LoVo (cell line): ENCODE measurements around the gene LAMA5.

Experiments
- DNase-seq: peaks from one replicate; pipeline ENCODE4 v3.0.0-alpha.2; 2016; ENCODE audit warnings: low spot score

LAMA5 gene

DNA sequence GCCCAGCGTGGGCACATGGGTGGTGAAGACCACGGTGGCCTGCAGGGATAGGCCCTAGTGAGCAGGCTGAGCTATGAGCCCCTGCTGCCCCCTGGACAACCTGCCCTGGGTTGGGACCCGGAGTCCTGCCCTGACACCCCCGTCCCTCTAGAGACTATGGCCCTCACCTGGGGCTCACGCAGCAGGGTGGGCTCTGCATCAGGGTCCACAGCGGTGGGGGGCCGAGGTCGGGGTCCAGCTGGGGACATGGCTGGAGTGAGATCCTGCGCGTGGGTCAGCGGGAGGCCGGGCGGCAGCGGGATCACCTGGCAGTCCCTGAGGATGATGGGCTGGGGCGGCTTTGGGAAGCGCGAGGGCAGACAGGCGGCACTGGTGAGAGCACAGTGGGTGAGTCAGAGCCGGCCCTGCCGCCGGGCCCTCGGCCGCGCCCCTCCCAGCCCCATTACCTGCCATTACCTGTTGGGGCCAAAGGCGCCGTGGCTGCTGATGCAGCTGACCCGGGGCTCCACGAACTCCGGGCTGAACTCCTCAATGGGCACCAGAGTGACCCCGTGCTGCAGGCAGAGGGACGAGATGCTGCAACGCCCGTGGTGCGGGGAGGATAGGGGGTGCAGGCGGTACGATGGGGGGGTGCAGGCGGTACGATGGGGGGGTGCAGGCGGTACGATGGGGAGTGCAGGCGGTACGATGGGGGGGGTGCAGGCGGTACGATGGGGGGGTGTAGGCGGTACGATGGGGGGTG is 36.4 kb downstream of the LAMA5 start:
- DNase-seq = no peak

DNA sequence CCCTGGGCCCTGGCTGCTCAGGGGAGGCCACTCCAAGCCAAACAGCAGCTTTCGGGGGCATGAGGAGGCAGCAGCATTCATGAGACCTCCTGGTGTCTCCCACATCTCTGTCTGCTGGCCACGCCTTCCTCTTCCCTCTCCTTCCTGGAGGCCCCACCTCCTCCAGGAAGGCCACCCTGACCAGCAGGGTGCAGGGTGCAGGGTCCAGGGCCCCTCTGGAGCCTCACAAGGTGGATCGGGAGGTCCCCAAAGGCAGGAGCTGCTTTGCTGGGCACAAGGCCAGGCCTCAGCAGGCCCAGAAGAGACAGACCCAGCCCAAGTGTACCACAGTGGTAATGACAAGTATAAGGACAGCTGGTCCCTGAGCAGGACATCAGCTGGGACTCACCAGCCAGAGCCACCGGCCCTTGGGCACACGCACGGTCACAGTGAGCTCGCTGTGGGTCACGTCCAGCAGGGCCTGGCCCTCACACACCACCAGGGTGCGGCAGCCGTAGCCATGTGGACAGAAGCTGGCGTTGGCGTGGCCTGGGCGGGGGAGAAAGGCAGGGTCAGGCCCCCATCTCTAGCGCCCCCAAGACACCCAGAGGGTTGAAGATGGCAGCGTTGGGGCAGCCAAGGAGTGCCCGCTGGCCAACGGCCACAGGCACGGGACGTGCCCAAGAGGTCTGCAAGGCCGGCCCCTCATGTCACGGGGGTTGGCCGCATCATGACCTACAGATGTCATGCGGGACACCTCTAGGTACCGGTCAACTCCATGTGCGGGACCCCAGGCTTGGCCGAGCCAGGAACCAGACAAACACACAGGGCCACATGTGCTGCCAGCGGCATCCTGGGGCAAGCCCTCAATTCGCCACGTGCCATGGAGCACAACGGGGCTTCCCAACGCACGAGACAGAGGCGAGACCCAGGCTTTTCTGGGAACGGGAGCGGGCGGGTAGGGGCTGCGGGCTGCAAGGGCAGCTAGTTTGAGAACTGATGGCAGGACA is 37.4 kb downstream of the LAMA5 start:
- DNase-seq = no peak

DNA sequence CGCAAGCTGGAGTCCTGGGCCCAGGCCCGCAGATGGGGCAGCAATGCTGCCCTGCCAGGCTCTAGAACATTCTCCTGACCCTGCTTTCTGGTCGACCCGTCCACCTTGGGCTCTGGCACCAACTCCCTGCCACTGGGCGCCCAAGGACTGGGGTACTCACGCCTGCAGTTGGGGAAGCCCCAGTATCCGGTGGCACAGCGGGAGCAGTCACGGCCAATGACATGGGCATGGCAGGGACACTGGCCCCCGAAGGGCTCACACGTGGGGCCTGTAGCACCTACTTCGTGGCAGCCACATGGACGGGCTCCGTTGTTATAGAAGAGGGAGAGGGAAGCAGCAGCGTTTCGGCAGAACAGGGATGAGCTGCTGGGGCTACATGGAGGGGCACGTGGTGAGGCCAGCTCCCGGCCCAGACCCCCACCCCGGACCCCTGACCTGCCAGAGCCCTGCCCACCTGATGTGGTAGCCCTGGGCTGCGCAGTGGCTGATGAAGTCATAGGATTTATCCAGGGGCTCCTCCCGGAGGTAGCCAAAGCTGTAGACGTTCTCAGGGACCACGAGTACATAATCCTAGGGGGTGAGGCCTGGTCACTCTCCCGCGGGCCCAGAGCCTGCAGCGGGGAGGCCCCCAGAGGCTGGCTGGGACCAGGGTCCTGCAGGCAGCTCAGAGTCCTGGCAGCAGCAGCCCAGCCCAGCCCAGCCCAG is 38.3 kb downstream of the LAMA5 start:
- no peak for DNase-seq

DNA sequence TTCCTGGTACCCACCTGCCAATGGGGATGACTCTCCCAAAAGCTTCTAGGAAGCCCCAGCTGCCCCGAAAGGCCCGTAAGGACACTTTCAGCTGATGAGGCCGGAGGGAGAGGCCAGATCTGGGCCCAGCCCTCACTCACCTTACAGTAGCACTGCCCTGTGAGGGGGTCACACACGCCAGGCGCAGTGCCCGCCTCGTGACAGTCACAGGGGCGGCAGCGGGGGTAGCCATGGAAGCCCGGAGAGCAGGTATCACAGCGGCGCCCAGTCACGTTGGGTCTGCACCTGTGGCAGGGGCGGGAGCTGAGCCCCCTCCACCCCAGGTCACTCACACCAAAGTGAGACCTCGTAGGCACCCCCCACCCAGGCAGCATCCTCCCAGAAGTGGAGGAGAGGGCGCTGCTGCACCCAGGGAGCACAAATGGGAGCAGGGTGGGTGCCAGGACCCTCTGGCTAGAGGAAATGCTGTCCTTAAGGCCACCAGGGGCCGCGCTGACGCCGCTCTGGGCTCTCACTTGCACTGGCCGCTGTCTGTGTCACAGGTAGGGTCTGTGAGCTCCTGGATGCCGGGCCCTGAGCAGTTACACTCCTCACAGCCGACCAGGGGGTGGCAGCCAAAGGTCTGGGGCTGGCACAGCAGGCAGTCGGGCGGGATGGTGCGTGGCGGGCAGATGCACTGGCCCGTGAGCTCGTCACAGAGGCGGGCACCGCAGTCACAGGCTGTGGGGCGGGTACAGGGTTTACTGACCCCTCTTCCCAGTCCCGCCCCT is 39.2 kb downstream of the LAMA5 start:
- DNase-seq = no peak

DNA sequence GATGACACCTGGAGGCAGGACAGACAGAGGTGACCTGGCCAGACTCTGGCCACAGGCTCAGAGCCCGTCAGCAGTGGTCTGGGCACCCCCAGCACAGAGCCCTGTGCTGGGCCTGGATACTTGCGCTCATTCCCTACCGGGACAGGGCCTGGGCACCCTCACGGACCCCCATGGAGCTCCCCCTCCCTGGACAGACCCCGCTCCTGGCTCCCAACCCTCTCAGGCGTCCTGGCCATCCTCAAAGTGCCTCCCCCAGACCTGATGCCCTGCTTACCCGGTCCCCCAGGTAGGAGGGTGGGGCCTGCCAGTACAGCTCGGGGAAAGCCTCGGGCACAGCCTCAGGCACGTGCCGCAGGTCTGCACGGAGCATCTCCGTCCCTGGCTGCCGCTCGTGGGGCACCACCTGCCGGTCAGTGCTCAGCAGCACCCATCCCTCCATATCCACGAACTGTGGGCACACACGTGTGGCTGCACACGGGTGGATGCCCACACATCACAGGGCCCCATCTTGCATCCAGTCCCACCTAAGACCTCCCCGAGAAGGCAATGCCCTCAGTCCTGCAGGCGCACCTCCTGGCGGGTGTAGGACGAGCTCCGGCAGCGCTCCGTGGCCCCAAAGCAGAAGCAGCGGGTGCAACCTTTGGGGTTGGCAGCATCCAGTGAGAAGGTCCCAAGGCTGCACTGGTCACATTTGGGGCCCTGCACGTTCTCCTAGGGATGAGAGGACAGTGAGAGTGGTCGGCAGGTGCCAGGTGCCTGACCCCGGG is 40.0 kb downstream of the LAMA5 start:
- no peak for DNase-seq

DNA sequence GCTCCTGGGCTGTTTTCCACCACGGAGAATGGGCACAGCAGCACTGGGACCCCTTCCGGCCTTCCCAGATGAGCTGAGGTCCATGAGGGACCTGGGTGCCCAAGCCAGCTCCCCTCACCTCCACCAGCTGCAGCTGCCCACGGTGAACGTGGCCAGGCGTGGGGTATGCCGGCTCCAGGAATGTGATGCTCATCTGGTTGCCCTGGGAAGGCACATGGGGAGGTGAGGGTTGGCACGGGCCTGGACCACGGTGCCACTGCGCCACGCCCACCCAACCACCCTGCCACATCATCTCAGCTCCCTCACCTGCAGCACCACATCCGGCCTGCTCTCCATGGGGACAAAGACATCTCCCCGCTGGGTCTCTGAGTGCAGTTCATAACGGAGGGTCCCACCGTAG is 40.6 kb downstream of the LAMA5 start:
- DNase-seq = no peak

DNA sequence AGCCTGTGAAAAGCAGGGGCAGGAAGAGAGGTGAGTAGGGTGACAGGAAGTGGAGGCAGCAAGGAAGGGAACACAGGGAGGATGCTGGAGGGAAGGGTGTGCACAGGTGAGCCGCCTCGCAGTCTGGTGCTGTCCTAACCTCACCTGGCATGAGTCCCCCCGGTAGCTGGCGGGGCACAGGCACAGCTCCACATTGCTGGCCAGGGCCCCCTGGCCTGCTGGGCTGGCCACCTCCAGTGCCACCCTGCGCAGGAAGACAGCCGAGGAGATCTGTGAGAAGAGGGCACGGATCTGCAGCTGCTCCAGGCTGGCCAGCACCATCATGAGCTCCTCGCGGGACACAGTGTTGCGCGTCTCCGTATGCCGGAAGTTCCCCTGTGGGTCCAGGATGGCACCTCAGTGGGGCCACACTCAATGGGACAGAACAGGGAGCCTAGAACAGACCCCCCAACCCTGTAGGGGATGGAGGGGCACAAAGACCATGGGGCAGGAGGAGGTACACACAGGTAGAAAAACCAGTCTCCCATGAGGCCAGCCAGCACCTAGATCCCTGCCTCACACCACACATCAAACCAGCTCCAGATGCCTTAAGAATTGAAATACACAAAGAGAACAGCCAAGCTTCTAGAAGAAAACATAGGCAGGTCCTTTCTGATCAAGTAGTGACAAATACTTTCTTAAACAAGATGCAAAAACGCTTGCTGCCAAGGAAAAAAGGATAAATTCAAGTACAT is 41.8 kb downstream of the LAMA5 start:
- no peak for DNase-seq

DNA sequence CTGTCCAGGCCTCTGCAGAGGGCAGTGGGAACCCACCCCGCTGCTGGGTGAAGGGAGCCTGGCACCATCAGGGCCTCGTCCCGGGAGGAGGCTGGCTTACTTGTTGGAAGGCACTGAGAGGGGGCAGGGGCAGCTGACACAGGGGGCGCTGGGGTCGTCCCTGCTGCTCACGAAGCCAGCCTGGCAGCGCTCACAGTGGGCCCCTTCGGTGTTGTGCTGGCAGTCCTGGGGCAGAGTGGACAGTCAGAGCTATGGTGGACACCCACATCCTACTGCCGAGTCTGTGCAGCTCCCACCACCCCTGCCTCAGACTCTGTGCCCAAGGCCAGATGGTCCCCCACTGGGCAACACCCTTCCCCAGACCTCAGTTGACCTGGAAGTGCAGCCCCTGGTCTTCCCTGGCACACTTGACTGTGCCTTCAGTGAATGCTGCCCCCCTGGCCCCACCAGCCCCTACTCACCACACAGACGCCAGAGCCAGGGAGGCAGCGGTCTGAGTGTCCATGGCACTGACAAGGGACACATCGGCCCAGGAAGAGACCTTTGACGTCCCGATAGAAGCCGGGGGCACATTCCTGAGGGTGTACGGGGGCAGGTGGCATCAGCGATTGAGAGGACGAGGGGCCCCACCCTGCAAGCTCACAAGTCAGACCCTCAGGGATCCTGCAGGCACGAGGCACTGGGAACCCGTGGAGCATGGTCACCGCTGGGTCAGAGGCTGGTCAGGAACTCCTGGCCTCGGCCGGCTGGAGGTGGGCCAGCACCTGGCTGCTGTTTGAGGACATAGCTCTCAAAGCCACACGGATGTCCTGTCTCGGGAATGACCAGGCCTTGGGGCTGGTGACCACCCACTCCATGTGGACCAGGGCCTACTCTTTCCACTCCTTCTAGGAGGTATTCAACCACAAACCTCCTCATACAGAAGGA is 42.9 kb downstream of the LAMA5 start:
- no peak for DNase-seq

DNA sequence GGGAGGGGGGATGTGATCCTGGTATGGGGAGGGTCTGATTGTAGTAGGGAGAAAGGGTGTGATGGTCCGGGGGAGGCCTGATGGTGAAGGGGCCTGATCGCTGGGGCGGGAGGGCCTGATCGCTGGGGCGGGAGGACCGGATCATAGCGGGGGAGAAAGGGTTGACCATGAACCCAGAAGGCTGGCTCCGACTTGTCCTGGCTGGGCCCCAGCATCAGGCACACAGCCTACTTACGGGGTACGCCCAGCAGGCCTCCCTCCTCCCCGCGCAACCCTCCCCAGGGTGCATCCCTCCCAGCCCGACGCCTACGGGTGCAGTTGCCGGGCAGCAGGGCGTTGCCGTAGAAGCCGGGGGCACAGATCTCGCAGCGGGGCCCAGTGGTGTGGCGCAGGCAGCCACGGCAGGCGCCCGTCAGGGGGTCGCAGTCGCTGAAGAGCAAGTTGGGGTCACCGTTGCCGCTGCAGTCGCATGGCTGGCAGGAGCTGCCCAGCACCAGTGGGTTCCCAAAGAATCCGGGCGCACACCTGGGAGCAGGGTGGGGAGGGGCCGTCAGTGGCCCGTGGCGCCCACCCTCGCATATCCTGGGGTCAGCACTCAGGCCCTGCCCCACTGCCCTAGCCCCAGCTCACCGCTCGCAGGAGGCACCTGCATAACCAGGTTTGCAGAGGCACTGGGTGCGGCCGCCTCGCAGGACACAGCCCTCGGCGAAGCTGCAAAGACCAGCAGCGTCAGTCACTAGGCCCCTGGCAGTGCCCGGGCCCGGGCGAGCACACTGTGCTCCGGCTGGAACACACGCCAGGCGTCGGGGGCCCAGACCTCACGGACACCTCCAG is 43.7 kb downstream of the LAMA5 start:
- DNase-seq = no peak

DNA sequence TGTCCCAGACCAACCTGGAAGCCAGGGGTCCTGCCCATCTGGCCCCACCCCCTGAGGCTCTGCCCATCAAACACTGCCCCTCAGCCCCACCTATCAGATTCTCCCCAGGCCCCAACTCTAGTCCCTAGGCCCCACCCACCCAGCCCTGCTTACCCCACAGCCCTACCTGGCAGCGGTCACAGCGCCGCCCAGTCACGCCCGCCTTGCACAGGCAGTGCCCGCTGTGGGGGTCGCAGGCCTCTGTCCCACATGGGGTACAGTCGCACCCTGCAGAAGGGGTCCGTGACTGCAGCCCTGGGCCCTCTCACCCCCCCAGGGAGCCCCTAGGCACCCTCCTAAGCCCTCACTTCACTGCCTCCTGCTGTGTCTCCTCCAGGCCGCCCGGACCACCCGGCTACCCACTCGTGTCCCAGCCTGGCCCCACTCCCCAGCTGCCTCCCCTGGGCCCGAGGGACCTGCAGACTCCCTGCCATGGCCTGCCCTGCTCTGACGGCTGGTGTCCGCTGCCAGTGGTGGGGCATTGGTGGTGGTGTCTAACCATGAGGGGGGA is 44.5 kb downstream of the LAMA5 start:
- no peak for DNase-seq

DNA sequence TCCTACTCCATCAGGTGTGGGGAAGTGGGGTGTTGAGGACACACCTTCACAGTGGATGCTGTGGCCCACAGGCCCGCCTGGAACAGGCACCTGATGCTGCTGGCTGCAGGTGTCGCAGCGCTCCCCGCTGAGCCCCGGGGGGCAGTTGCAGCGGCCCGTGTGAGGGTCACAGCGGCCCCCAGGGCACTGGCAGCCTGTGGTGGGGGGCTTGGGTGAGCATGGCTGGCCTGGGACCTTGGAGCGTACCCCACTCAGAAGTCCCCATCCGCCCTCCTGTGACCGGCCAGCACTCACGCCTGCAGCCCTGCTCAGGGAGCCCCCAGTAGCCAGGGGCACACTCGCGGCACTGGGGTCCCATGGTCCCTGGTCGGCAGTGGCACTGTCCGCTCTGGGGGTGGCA is 45.1 kb downstream of the LAMA5 start:
- no peak for DNase-seq

DNA sequence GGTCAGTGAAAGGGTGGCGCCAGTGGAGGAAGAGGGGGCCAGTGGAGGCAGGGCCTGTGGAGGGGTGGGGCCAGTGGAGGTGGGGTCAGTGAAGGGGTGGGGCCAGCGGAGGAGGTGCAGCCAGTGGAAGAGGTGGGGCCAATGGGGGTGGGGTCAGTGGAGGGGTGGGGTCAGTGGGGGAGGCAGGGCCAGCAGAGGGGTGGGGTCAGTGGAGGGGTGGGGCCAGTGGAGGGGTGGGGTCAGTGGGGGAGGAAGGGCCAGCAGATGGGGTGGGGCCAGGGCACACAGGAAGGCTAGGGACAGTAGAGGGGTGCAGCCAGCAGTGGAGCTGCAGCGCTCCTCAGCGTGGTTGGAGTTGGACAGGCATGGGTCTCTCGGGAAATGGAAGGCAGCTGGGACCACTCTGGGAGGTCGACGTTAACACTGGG is 45.6 kb downstream of the LAMA5 start:
- DNase-seq = no peak

DNA sequence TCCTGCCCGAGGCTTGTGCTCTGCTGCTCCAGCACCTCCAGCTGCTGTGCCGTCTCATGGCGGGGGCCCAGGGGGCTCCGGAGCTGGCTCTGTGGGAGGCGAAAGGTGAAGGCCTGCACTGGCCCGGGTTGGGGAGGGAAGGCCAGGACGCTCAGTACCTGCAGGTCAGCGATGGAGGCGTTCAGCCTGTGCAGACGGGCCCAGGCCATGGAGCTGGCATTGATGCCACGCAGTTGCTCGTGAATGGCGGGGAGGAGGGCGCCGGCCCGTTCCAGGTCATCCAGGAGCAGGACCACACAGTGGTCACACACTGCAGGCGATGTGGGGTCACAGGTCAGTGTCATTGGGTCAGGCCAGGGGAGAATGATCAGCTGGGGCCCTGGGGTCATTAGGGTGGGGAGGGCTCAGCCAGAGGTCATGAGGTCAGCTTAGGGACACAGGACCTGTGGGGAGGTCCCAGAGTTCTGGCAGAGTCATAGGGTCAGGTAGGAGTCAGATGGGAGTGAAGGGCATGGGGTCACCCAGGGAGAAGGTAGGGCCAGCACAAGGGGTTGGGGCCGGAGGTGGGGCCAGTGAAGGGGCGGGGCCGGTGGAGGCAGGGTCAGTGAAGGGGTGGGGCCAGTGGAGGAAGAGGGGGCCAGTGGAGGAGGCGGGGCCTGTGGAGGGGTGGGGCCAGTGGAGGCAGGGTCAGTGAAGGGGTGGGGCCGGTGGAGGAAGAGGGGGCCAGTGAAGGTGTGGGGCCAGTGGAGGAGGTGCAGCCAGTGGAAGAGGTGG is 46.3 kb downstream of the LAMA5 start:
- DNase-seq = no peak

DNA sequence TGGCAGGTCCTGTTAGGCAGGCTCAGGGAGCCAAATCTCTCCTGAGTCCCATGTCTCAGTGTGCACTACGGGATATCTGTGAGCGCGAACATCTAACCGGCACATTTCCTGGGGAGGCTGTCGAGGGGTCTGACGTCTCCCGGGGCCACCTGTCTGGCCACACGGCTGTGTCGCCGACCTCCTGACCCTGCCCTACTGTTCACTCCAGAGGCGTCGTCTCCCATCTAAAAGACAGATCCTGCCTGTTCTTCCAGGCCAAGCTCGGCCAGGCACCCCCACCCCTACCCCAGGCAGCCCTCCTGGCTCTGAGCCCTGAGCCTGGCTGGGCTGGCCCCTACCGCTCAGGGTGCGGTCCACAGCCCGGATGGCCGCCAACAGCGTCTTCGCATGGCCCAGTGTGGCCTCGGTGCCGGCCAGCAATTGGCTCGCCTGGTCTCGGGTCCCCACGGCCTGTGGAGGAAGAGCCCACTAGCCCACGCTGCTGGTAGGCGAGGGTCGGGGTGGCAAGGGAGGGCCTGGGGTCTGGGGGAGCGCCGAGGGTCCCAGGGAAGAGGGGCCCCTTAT is 47.7 kb downstream of the LAMA5 start:
- DNase-seq = no peak

DNA sequence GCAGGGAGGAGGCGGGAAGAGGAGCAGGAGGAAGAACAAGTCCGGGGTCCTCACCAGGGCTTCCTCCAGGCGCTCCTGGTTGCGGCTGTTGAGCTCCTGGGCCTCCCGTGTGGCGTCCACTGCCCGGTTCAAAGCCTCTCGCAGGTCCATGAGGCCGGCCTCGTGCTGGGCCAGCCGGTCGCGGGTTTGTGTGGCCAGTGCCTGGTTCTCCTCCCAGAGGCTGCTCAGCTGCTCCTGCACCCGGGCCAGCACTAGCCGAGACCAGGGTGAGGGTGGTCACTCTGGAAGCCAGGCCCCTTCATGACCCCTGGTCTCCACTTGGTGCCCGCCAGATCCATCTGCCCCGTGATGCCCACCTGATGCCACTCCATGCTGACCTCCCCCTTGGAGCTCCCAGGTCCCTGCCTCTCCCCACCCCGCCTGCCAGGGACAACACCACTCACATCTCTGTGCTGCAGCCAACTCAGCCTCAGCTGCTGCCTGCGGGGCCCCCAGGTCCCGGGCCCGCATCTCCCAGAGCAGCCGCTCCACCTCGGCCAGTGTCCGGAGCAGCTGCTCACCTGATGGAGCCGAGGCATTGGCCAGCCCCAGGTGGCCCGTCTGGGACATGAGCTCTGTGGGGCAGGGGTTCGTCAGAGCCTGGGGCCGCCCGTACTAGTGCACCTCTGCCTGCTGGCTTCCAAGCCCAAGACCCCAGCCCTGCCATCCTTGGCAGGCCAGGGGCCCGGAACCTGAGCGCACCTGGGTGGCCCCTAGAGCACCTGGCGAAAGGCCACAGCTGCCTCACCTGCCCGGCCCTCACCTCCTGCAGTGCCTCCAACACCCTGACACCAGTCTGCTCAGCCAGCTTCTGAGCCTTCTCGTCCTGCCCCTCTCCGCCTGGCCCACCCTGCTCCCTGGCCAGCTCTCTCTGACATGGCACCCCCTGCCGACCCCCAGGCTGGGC is 48.4 kb downstream of the LAMA5 start:
- no peak for DNase-seq
